Ishikawa (cell line): ENCODE measurements around the gene DHCR7.

Experiments used
- CEBPB ChIP-seq: IDR thresholded peaks from 2 replicates; pipeline ENCODE4 v1.6.1; 2012
- CREB1 ChIP-seq: IDR thresholded peaks from 2 replicates; pipeline ENCODE4 v1.6.1; 2012; ENCODE audit warnings: low read depth
- EGR1 ChIP-seq: IDR thresholded peaks from 2 replicates; pipeline ENCODE4 v1.6.1; 2012
- EP300 ChIP-seq: IDR thresholded peaks from 2 replicates; pipeline ENCODE4 v1.6.1; 2012; ENCODE audit warnings: borderline replicate concordance
- FOXM1 ChIP-seq: IDR thresholded peaks from 2 replicates; pipeline ENCODE4 v1.6.1; 2012; ENCODE audit warnings: low read depth, borderline replicate concordance
- NFIC ChIP-seq: IDR thresholded peaks from 2 replicates; pipeline ENCODE4 v1.6.1; 2012
- RAD21 ChIP-seq: IDR thresholded peaks from 2 replicates; pipeline ENCODE4 v1.6.1; 2012; ENCODE audit warnings: low read depth
- REST ChIP-seq: IDR thresholded peaks from 2 replicates; pipeline ENCODE4 v1.6.1; 2012; ENCODE audit warnings: low read depth, mild to moderate bottlenecking
- TAF1 ChIP-seq: IDR thresholded peaks from 2 replicates; pipeline ENCODE4 v1.6.1; 2012; ENCODE audit warnings: low read depth, mild to moderate bottlenecking
- USF1 ChIP-seq: IDR thresholded peaks from 2 replicates; pipeline ENCODE4 v1.6.1; 2012
- YY1 ChIP-seq: IDR thresholded peaks from 2 replicates; pipeline ENCODE4 v1.6.1; 2012; ENCODE audit warnings: low read depth
- ZBTB7A ChIP-seq: IDR thresholded peaks from 2 replicates; pipeline ENCODE4 v1.6.1; 2012; ENCODE audit warnings: low read depth

The DHCR7 gene

GRCh38 chr11:71384561-71384960, 63.6 kb downstream of the DHCR7 start:
- TF ChIP-seq FOXM1, result no peak
- no peak for TF ChIP-seq USF1
- no peak for TF ChIP-seq EP300
- no peak for TF ChIP-seq ZBTB7A
- TF ChIP-seq CEBPB, result no peak
- TF ChIP-seq YY1, result no peak
- TF ChIP-seq REST, result no peak
- TF ChIP-seq CREB1, result no peak
- no peak for TF ChIP-seq RAD21
- TF ChIP-seq TAF1, result no peak
- no peak for TF ChIP-seq EGR1
- no peak for TF ChIP-seq NFIC
